GM23338 (cell line): ENCODE measurements around the gene PCBP3. TPM values are rescaled to one million over a fixed set of nuclear protein-coding genes. Genes with fewer than 3 reads are reported as not detected.

Source experiments
- ATAC-seq: fragments of 200-7000 bp; cut with Tn5 transposase; 3 replicates; pipeline ENCODE4 v1.9.1; 2020
- DNase-seq: peaks from one replicate; pipeline ENCODE4 v3.0.0-alpha.2; 2015; ENCODE audit warnings: low spot score
- H2AFZ ChIP-seq: fragments of 200-600 bp; sonication (generic); 2 replicates; pipeline ENCODE4 v1.8.0; 2016; ENCODE audit warnings: antibody characterized with exemption, mild to moderate bottlenecking, moderate library complexity
- H3F3A ChIP-seq: fragments of 200-600 bp; sonication (generic); replicated peaks from 2 replicates; pipeline ENCODE4 v1.8.0; 2017; ENCODE audit warnings: antibody characterized with exemption, mixed run types, low read depth
- H3K27ac ChIP-seq: fragments of 200-600 bp; sonication (generic); 2 replicates; pipeline ENCODE4 v1.6.1; 2016; ENCODE audit warnings: low read depth
- H3K27me3 ChIP-seq: fragments of 200-600 bp; sonication (generic); 2 replicates; pipeline ENCODE4 v1.8.0; 2016; ENCODE audit warnings: mild to moderate bottlenecking, mixed run types, moderate library complexity; ENCODE audit not compliant: insufficient read depth
- H3K36me3 ChIP-seq: fragments of 200-600 bp; sonication (generic); 2 replicates; pipeline ENCODE4 v1.8.0; 2016; ENCODE audit warnings: mild to moderate bottlenecking; ENCODE audit not compliant: insufficient read depth
- H3K4me1 ChIP-seq: fragments of 200-600 bp; sonication (generic); 2 replicates; pipeline ENCODE4 v1.8.0; 2016; ENCODE audit warnings: mild to moderate bottlenecking, moderate library complexity; ENCODE audit not compliant: insufficient read depth
- H3K4me2 ChIP-seq: fragments of 200-600 bp; sonication (generic); 2 replicates; pipeline ENCODE4 v1.7.1; 2017; ENCODE audit warnings: mixed run types
- H3K4me3 ChIP-seq: fragments of 200-600 bp; sonication (generic); 2 replicates; pipeline ENCODE4 v1.6.1; 2016; ENCODE audit warnings: mixed run types
- H3K79me2 ChIP-seq: fragments of 200-600 bp; sonication (generic); replicated peaks from 2 replicates; pipeline ENCODE4 v1.8.0; 2017; ENCODE audit warnings: mild to moderate bottlenecking; ENCODE audit not compliant: insufficient read depth
- H3K9me2 ChIP-seq: fragments of 200-600 bp; sonication (generic); 2 replicates; pipeline ENCODE4 v1.8.0; 2017; ENCODE audit not compliant: insufficient read depth
- H4K20me1 ChIP-seq: fragments of 200-600 bp; sonication (generic); replicated peaks from 2 replicates; pipeline ENCODE4 v1.8.0; 2017; ENCODE audit warnings: mild to moderate bottlenecking; ENCODE audit not compliant: insufficient read depth
- H3K27ac Mint-ChIP-seq: 2 replicates; pipeline ENCODE4 v1.8.0; 2020; ENCODE audit warnings: inconsistent platforms, mild to moderate bottlenecking, moderate library complexity, mixed read lengths
- H3K27me3 Mint-ChIP-seq: 3 replicates; pipeline ENCODE4 v1.8.0; 2022; ENCODE audit warnings: low read depth, mild to moderate bottlenecking, moderate library complexity, mixed read lengths, inconsistent platforms; ENCODE audit not compliant: insufficient read depth, poor library complexity
- H3K36me3 Mint-ChIP-seq: 3 replicates; pipeline ENCODE4 v1.8.0; 2021; ENCODE audit warnings: low read depth, mild to moderate bottlenecking, inconsistent platforms, moderate library complexity, mixed read lengths
- H3K4me1 Mint-ChIP-seq: 3 replicates; pipeline ENCODE4 v1.8.0; 2020; ENCODE audit warnings: mild to moderate bottlenecking, inconsistent platforms, mixed read lengths
- H3K4me3 Mint-ChIP-seq: 3 replicates; pipeline ENCODE4 v1.8.0; 2021; ENCODE audit warnings: moderate library complexity, mild to moderate bottlenecking, inconsistent platforms, mixed read lengths
- H3K9me3 Mint-ChIP-seq: 3 replicates; pipeline ENCODE4 v1.8.0; 2020; ENCODE audit warnings: moderate library complexity, mild to moderate bottlenecking, inconsistent platforms, mixed read lengths
- CTCF ChIP-seq, 2 experiments: fragments of 200-600 bp in 1 of 2; sonication (generic) in 1 of 2; conservative IDR thresholded peaks; 2 replicates each; pipeline versions ENCODE4 v1.5.1 to v1.6.1; 2016 to 2017; ENCODE audit warnings: antibody characterized with exemption in 2 of 2, low read depth in 2 of 2, mild to moderate bottlenecking in 2 of 2, moderate library complexity in 1 of 2
- EZH2phosphoT487 ChIP-seq: fragments of 200-600 bp; sonication (generic); IDR thresholded peaks from one replicate; pipeline ENCODE4 v1.8.1; 2018; ENCODE audit warnings: antibody characterized with exemption; ENCODE audit not compliant: unreplicated experiment
- POLR2AphosphoS5 ChIP-seq: IDR thresholded peaks from 2 replicates; pipeline ENCODE4 v1.6.1; 2016; ENCODE audit warnings: antibody characterized with exemption, low read depth
- ZNF114 ChIP-seq: fragments of 250-450 bp; sonication (Bioruptor Pico); IDR thresholded peaks from 2 replicates; pipeline ENCODE4 v1.5.0; 2020; ENCODE audit warnings: mild to moderate bottlenecking, moderate library complexity
- ZNF331 ChIP-seq: fragments of 250-450 bp; sonication (Bioruptor Pico); IDR thresholded peaks from 2 replicates; pipeline ENCODE4 v1.5.0; 2020; ENCODE audit warnings: low read depth, mild to moderate bottlenecking, moderate library complexity
- ZNF462 ChIP-seq: fragments of 250-450 bp; sonication (Bioruptor Pico); IDR thresholded peaks from 2 replicates; pipeline ENCODE4 v1.5.0; 2020; ENCODE audit warnings: mild to moderate bottlenecking, moderate library complexity
- polyA plus RNA-seq: library from polyadenylated mRNA; unstranded; fragments of >200 nt; fragmentation: Nextera tagmentation; extraction: Ambion mirVana; gene quantifications from 2 replicates; pipeline ENCODE4 v1.2.1, GENCODE V29; 2016
- total RNA-seq: library from RNA; depleted of rRNA; stranded (reverse); fragments of >200 nt; shearing (Covaris generic); gene quantifications from 2 replicates; pipeline ENCODE4 v1.2.3, GENCODE V29; 2014

Gene PCBP3
- total and polyA plus RNA-seq, 2 experiments from 2014 or later, result 7.1 to 9.1 TPM

GRCh38 chr21:45823100-45823681 is 179.7 kb downstream of the PCBP3 start (continued):
- TF ChIP-seq ZNF462 (CRISPR knock-in tag) (no peak), EZH2phosphoT487 (no peak), CTCF (conservative IDR thresholded peaks at IDR 0.05; ENCODE audit: low read depth in 2 of 2) (no peak)

DNA sequence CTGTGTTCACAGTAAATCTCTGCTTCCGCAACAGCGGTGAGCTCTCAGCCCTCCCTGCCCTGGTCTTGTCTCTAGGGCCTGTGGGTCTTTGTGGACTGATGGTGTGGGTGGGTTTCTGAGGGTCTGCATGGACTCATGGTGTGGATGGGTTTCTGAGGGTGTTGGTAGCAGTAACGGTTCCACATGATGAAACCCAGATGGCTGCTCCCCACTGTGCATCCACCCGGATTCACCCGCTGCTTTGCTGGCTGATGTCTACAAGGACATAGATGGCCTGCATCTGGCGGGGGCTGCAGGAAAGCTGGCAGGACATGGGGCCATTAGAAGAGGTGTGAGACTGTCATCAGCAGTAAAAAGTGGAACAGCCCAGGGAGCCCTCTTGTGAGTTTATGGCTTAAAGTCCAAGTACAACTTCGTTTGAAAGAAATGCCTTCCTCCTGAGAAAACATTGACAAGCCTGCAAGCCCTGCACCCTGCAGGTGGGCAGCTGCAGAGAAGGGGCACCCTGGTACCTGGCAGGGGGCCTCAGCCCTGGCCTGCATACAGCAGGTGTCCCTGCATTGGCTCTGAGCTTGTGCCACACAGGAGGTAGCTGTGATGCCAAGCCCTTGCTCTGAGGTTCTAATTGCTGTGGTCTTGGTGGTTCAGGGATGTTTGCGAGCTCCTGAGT is 181.2 kb downstream of the PCBP3 start:
- Mint-ChIP-seq H3K4me3 (no peak overlapping the region), H3K36me3 (no peaks in the 10 kb centered on the region), H3K27ac (no peak overlapping the region), H3K27me3 (peaks cover 11% of the 10 kb centered on the region), H3K4me1 (peaks cover 22% of the 10 kb centered on the region), H3K9me3 (no peaks in the 10 kb centered on the region)
- Histone ChIP-seq H3K79me2 (no peaks in the 10 kb centered on the region), H4K20me1 (no peaks in the 10 kb centered on the region), H2AFZ (no peak overlapping the region), H3K4me1 (peaks cover 4% of the 10 kb centered on the region), H3K4me3 (no peak overlapping the region), H3K36me3 (no peaks in the 10 kb centered on the region), H3K4me2 (no peak overlapping the region), H3F3A (no peaks in the 10 kb centered on the region), H3K9me2 (no peaks in the 10 kb centered on the region), H3K27me3 (no peaks in the 10 kb centered on the region), H3K27ac (no peak overlapping the region)
- no peak for DNase-seq
- ATAC-seq, result no peak
- TF ChIP-seq POLR2AphosphoS5 (no peak), ZNF114 (CRISPR knock-in tag) (no peak), ZNF462 (CRISPR knock-in tag) (no peak), ZNF331 (CRISPR knock-in tag) (no peak), EZH2phosphoT487 (no peak)
